Mesendoderm (in vitro differentiated cells): ENCODE results near the gene TFAP2B.

Source experiments
- DNase-seq: peaks from one replicate; pipeline ENCODE4 v3.0.0; 2013
- H2AK5ac ChIP-seq: 2 replicates; pipeline ENCODE4 v1.6.1; 2013; ENCODE audit warnings: low read length, inconsistent platforms
- H2BK120ac ChIP-seq: 2 replicates; pipeline ENCODE4 v1.6.1; 2013; ENCODE audit warnings: low read depth, mild to moderate bottlenecking, low read length, moderate library complexity, mixed read lengths
- H2BK15ac ChIP-seq: replicated peaks from 2 replicates; pipeline ENCODE4 v1.6.1; 2013; ENCODE audit warnings: low read depth, mild to moderate bottlenecking, moderate library complexity
- H2BK5ac ChIP-seq: 2 replicates; pipeline ENCODE4 v1.6.1; 2013; ENCODE audit warnings: low read length, inconsistent platforms
- H3K18ac ChIP-seq: 2 replicates; pipeline ENCODE4 v1.6.1; 2013; ENCODE audit warnings: mild to moderate bottlenecking, low read length, mixed read lengths
- H3K23ac ChIP-seq: one replicate; pipeline ENCODE4 v1.6.1; 2013; ENCODE audit warnings: low read length
- H3K27ac ChIP-seq: 2 replicates; pipeline ENCODE4 v1.5.1; 2013; ENCODE audit warnings: low read depth, mild to moderate bottlenecking, inconsistent platforms, low read length, moderate library complexity
- H3K27me3 ChIP-seq: 2 replicates; pipeline ENCODE4 v1.6.1; 2013; ENCODE audit warnings: low read length, control low read depth, mild to moderate bottlenecking, inconsistent platforms; ENCODE audit not compliant: insufficient read depth, poor library complexity
- H3K36me3 ChIP-seq: 2 replicates; pipeline ENCODE4 v1.6.1; 2013; ENCODE audit warnings: low read length, inconsistent platforms; ENCODE audit not compliant: control insufficient read depth, insufficient read depth
- H3K4ac ChIP-seq: one replicate; pipeline ENCODE4 v1.6.1; 2013; ENCODE audit warnings: low read depth, mild to moderate bottlenecking, low read length, moderate library complexity
- H3K4me1 ChIP-seq: 2 replicates; pipeline ENCODE4 v1.6.1; 2013; ENCODE audit warnings: low read depth, low read length, inconsistent platforms; ENCODE audit not compliant: control insufficient read depth
- H3K4me2 ChIP-seq: 2 replicates; pipeline ENCODE4 v1.6.1; 2013; ENCODE audit warnings: low read length
- H3K4me3 ChIP-seq: 2 replicates; pipeline ENCODE4 v1.5.1; 2013; ENCODE audit warnings: mild to moderate bottlenecking, low read length
- H3K56ac ChIP-seq: one replicate; pipeline ENCODE4 v1.6.1; 2013; ENCODE audit warnings: low read length
- H3K79me1 ChIP-seq: 2 replicates; pipeline ENCODE4 v1.6.1; 2013; ENCODE audit warnings: low read length, inconsistent platforms
- H3K79me2 ChIP-seq: 2 replicates; pipeline ENCODE4 v1.6.1; 2013; ENCODE audit warnings: mild to moderate bottlenecking, low read length; ENCODE audit not compliant: control insufficient read depth, insufficient read depth
- H3K9ac ChIP-seq: 2 replicates; pipeline ENCODE4 v1.6.1; 2013; ENCODE audit warnings: low read length, inconsistent platforms
- H4K5ac ChIP-seq: one replicate; pipeline ENCODE4 v1.6.1; 2013; ENCODE audit warnings: low read length
- H4K8ac ChIP-seq: one replicate; pipeline ENCODE4 v1.6.1; 2013; ENCODE audit warnings: low read depth, mild to moderate bottlenecking, control low read depth, low read length, moderate library complexity
- whole genome bisulfite sequencing: extraction: QIAGEN DNeasy Blood & Tissue Kit; methylation state at CpG from one replicate; pipeline ENCODE4 v1.1.7; 2013; ENCODE audit warnings: low lambda C conversion rate, missing lambda C conversion rate; ENCODE audit not compliant: insufficient coverage; ENCODE audit errors: extremely low coverage; 5-methylcytosine and 5-hydroxymethylcytosine counted together

The TFAP2B gene

DNA sequence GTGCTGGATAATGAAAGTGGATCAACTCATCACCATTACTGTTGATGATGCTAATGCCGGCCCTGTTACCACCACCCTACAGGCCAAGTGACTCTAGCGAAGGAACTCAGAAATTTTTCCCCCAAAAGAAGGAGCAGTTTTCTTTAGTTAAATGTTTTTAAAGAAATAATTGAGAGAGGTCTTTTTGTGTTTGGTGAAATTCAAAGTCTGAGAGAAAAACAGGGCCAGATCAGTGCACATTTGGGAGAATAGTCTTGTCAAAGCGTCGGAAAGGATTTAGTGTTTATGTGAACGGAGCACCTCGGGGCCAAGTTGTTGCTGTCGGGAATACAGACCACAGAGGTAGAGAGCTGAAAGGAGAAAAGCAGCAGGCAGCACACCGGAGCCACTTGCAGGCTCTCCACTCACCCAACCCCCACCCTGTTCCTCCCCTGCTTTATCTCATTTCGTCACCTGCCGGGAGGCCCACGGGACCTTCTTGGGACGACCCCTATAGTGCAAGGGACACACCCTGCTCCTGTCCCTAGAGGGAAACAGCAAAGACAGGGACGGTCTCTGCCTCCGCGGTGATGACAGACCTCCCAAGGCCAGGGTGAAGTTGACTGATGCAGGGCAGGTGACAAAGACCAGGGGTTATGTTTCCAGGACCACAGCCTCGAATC lies 6.8 kb downstream of the TFAP2B start:
- H3K4me1 ChIP-seq = no peaks in the 10 kb centered on the region
- no peak overlapping the region for H3K4me3 ChIP-seq
- no peak overlapping the region for H3K27ac ChIP-seq
- no peaks in the 10 kb centered on the region for H3K79me2 ChIP-seq
- H3K36me3 ChIP-seq = no peaks in the 10 kb centered on the region
- H4K8ac ChIP-seq = no peak overlapping the region
- no CpG with 5 or more reads among the region's 16 CpGs for WGBS
- H3K9ac ChIP-seq = no peak overlapping the region
- no peaks in the 10 kb centered on the region for H3K79me1 ChIP-seq
- no peak overlapping the region for H4K5ac ChIP-seq
- no peak overlapping the region for H3K4me2 ChIP-seq
- H2AK5ac ChIP-seq = no peak overlapping the region
- no peak for DNase-seq
- H3K27me3 ChIP-seq = peaks cover 82% of the 10 kb centered on the region
- H3K23ac ChIP-seq = no peak overlapping the region
- no peak overlapping the region for H2BK5ac ChIP-seq
- no peak overlapping the region for H2BK15ac ChIP-seq
- H2BK120ac ChIP-seq = no peak overlapping the region
- H3K4ac ChIP-seq = no peak overlapping the region
- no peak overlapping the region for H3K56ac ChIP-seq
- H3K18ac ChIP-seq = no peak overlapping the region

GRCh38 chr6:50826037-50826761 lies 7.5 kb downstream of the TFAP2B start:
- no peak for DNase-seq
- Histone ChIP-seq H2BK15ac (no peak overlapping the region), H3K79me2 (no peaks in the 10 kb centered on the region), H3K18ac (no peak overlapping the region), H3K9ac (no peak overlapping the region), H3K27ac (no peak overlapping the region), H2AK5ac (no peak overlapping the region), H3K56ac (no peak overlapping the region), H3K36me3 (no peaks in the 10 kb centered on the region), H3K4me1 (no peaks in the 10 kb centered on the region), H2BK5ac (no peak overlapping the region), H3K4ac (no peak overlapping the region), H4K8ac (no peak overlapping the region), H3K27me3 (peaks cover 79% of the 10 kb centered on the region), H4K5ac (no peak overlapping the region), H3K4me3 (no peak overlapping the region), H3K79me1 (no peaks in the 10 kb centered on the region), H3K4me2 (no peak overlapping the region), H2BK120ac (no peak overlapping the region), H3K23ac (no peak overlapping the region)
- no CpG with 5 or more reads among the region's 19 CpGs for WGBS

GRCh38 chr6:50826803-50827202 lies 8.1 kb downstream of the TFAP2B start:
- Histone ChIP-seq H2BK5ac (no peak overlapping the region), H4K8ac (no peak overlapping the region), H3K4me3 (no peak overlapping the region), H2BK120ac (no peak overlapping the region), H3K23ac (no peak overlapping the region), H3K4me2 (no peak overlapping the region), H3K79me1 (no peaks in the 10 kb centered on the region), H3K36me3 (no peaks in the 10 kb centered on the region), H3K4me1 (no peaks in the 10 kb centered on the region), H3K79me2 (no peaks in the 10 kb centered on the region), H4K5ac (no peak overlapping the region), H3K27ac (no peak overlapping the region), H3K56ac (no peak overlapping the region), H3K18ac (no peak overlapping the region), H2AK5ac (no peak overlapping the region), H3K27me3 (peaks cover 78% of the 10 kb centered on the region), H3K4ac (no peak overlapping the region), H3K9ac (no peak overlapping the region), H2BK15ac (no peak overlapping the region)
- DNase-seq = no peak
- no CpG with 5 or more reads among the region's 15 CpGs for WGBS

GRCh38 chr6:50829049-50829448 lies 10.4 kb downstream of the TFAP2B start:
- no peak for DNase-seq
- H2BK120ac ChIP-seq = no peak overlapping the region

GRCh38 chr6:50829898-50830444 lies 11.3 kb downstream of the TFAP2B start:
- H3K56ac ChIP-seq = no peak overlapping the region
- H3K27me3 ChIP-seq = peaks cover 64% of the 10 kb centered on the region
- no CpG with 5 or more reads among the region's 3 CpGs for WGBS

More at GRCh38 chr6:50829049-50829448, 10.4 kb downstream of the TFAP2B start:
- no peak overlapping the region for H3K4me2 ChIP-seq
- no peak overlapping the region for H2BK15ac ChIP-seq
- no peak overlapping the region for H2AK5ac ChIP-seq
- H3K27me3 ChIP-seq = peaks cover 65% of the 10 kb centered on the region
- H3K18ac ChIP-seq = no peak overlapping the region
- no peaks in the 10 kb centered on the region for H3K79me2 ChIP-seq
- no peaks in the 10 kb centered on the region for H3K79me1 ChIP-seq
- no peak overlapping the region for H3K4me3 ChIP-seq
- no peak overlapping the region for H4K8ac ChIP-seq
- no peak overlapping the region for H3K23ac ChIP-seq
- no peaks in the 10 kb centered on the region for H3K4me1 ChIP-seq
- no CpG with 5 or more reads among the region's 2 CpGs for WGBS
- H3K36me3 ChIP-seq = no peaks in the 10 kb centered on the region
- H3K27ac ChIP-seq = no peak overlapping the region
- H3K4ac ChIP-seq = no peak overlapping the region
- H2BK5ac ChIP-seq = no peak overlapping the region
- H3K56ac ChIP-seq = no peak overlapping the region
- no peak overlapping the region for H4K5ac ChIP-seq
- H3K9ac ChIP-seq = no peak overlapping the region

More at GRCh38 chr6:50829898-50830444, 11.3 kb downstream of the TFAP2B start:
- H3K4me3 ChIP-seq = no peak overlapping the region
- H2BK5ac ChIP-seq = no peak overlapping the region
- H3K79me1 ChIP-seq = no peaks in the 10 kb centered on the region
- H3K4ac ChIP-seq = no peak overlapping the region
- H3K9ac ChIP-seq = no peak overlapping the region
- no peaks in the 10 kb centered on the region for H3K36me3 ChIP-seq
- H4K8ac ChIP-seq = no peak overlapping the region
- H3K18ac ChIP-seq = no peak overlapping the region
- H3K4me1 ChIP-seq = no peaks in the 10 kb centered on the region
- no peak for DNase-seq
- H3K23ac ChIP-seq = no peak overlapping the region
- no peak overlapping the region for H2AK5ac ChIP-seq
- H4K5ac ChIP-seq = no peak overlapping the region
- no peak overlapping the region for H3K27ac ChIP-seq
- H3K4me2 ChIP-seq = no peak overlapping the region
- H3K79me2 ChIP-seq = no peaks in the 10 kb centered on the region
- no peak overlapping the region for H2BK15ac ChIP-seq
- no peak overlapping the region for H2BK120ac ChIP-seq
